ENCODE results near the gene PFN3.
A peak's percentile ranks its signal among the peaks of the same experiment; 100 is the strongest.

DNA sequence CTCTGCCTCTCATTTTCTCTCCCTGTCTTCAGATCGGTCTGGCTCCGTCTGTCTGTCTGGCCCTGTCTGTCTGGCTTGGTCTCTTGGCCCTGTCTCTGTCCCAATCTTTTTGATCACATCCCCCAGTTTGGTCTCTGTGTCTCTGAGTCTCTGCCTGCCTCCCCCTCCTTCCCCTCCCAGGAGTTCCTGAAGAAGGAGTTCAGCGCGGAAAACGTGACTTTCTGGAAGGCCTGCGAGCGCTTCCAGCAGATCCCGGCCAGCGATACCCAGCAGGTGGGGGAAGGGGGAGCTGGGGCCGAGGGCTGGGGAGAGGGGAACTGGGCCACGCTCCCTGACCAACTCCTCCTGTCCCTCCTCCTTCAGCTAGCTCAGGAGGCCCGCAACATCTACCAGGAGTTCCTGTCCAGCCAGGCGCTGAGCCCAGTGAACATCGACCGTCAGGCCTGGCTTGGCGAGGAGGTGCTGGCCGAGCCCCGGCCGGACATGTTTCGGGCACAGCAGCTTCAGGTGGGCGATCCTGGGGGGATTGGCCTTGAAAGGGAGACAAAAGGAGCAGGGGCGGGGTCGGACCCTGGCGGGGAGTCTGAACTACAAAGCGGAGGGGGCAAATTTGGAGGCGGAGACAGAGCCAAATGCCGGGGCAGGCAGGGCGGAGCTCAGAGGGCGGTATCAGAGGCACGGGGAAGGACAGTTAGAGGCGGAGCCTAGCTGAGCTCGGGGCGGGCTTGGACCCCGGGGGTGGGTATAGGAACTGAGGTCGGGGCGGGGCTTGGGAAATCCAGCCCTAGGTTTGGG lies 33.7 kb downstream of the PFN3 start:
- peak; percentile 72; the same call in 1 of the 2 replicates for TF ChIP-seq BHLHE40 (IDR thresholded peaks at IDR 0.05; ENCODE audit: low read depth, low read length)
- TF ChIP-seq, protein P1, sequence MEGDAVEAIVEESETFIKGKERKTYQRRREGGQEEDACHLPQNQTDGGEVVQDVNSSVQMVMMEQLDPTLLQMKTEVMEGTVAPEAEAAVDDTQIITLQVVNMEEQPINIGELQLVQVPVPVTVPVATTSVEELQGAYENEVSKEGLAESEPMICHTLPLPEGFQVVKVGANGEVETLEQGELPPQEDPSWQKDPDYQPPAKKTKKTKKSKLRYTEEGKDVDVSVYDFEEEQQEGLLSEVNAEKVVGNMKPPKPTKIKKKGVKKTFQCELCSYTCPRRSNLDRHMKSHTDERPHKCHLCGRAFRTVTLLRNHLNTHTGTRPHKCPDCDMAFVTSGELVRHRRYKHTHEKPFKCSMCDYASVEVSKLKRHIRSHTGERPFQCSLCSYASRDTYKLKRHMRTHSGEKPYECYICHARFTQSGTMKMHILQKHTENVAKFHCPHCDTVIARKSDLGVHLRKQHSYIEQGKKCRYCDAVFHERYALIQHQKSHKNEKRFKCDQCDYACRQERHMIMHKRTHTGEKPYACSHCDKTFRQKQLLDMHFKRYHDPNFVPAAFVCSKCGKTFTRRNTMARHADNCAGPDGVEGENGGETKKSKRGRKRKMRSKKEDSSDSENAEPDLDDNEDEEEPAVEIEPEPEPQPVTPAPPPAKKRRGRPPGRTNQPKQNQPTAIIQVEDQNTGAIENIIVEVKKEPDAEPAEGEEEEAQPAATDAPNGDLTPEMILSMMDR (conservative IDR thresholded peaks at IDR 0.05; ENCODE audit: low read depth, low read length): no peak
- TF ChIP-seq POLR2A (IDR thresholded peaks at IDR 0.05; ENCODE audit: low read depth, low read length): no peak
- no peak for TF ChIP-seq MXI1 (IDR thresholded peaks at IDR 0.05; ENCODE audit: borderline replicate concordance, low read depth, low read length)
- no peak for TF ChIP-seq SMC3 (IDR thresholded peaks at IDR 0.05; ENCODE audit: low read depth, low read length)
- TF ChIP-seq RFX5 (IDR thresholded peaks at IDR 0.05; ENCODE audit: low read depth, low read length): no peak

Data from IMR-90 (cell line).